GM19328 (cell line): ENCODE results near the gene XYLT2.
"Not testable (repeated sequence)": the region's sequence is repeated elsewhere in the genome, so short reads cannot be mapped to it uniquely, and the experiment has no call there.

Experiments used
- ATAC-seq: cut with Tn5 transposase; IDR thresholded peaks from one replicate; pipeline ENCODE4 v1.9.1; 2021; ENCODE audit warnings: mild to moderate bottlenecking, moderate library complexity; ENCODE audit not compliant: unreplicated experiment

Gene XYLT2

DNA sequence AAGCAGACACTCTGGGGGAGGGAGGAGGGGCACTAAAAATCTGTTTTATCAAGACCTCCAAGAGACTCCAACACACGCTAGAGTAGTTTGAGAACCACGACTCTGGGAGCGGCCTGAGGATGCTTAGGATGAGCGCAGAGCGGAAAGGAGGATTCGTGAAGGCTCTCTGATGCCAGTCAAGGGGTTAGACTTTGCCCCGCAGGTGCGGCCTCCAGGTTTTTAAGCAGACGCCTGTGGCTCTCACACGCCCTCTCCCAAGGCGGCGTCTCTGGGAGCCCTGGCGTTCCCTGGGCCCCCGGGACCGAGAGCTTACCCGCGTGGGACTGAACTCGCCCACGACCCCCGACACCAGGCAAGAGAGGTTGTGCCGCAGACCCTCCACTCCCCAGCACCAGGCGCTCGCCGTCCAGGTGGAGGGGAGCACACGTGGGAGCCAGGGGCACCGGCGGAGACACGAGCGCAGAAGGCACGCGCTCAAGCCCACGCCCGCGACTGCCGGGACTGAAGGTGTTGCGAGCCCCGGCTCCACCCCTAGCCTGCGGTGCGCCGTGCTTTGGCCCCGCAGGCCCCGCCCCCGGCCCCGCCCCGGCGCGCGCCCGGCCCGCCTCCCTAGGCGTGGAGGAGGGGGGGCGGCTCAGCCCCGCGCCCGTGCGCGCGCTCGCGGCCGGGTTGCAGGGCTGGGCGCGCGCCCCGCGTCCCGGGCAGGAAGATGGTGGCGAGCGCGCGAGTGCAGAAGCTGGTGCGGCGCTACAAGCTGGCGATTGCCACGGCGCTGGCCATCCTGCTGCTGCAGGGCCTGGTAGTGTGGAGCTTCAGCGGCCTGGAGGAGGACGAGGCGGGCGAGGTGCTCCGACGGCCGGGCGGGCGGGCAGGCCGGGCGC, at the start of gene XYLT2:
Gene XYLT2 (plus strand): TSS at position 695 of the 881 bp plus-strand sequence. CDS start 15 bp downstream, at position 710.
- peak; percentile 77 for ATAC-seq

DNA sequence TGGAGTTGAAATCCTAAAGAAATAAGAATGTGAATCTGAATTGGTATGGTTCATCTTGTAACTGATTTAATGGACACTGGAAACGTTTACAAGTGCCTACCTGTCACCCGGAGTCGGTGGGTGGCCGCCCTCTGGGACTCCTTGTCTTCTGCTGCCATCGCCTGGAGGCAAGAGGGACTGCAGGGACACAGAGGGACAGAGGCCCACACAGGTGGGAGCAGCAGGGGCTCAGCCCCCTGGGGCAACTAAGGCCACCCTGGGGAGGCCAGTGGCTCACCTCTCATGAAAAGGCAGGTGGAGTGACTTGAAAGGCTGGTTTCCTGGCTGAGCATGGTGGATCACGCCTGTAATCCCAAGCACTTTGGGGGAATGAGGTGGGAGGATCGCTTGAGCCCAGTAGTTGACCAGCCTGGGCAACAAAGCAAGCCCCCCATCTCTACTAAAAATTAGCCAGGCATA, 48.5 kb upstream of the XYLT2 start:
- no peak for ATAC-seq

DNA sequence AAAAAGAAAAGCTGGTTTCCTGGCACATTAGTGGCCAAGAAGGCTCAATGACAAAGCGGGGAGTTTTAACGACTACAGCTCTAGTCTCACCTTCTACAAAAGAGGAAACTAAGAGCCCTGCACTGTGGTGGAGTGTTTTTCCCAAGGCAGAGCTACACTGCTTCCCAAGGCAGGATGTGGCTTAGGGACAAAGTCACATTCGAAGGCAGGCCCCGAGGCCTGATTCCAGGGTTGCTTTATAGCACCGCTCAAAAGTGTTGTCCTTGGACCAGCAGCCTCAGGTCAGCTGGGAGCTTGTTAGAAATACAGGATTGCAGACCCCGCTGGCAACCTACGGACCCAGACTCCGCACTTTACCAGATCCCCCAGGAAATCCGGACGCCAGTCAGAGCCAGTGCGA, 47.9 kb upstream of the XYLT2 start:
- ATAC-seq = no peak

DNA sequence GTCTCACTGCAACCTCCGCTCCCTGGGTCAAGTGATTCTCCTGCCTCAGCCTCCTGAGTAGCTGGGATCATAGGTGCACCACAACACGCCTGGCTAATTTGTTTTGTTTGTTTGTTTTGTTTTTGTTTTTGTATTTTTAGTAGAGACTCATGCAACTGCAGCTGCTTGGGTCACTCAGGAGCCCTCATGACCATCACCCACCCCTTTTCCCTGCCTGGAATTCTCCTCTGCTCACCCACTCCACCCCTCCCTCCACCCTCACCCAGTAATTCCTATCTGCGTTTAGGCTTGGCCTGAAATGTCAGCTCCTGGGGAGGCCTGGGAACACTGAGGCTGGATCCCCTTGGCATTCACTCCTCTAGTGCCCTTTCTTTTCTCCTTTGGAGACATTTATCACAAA, 46.1 kb upstream of the XYLT2 start:
- no peak for ATAC-seq

DNA sequence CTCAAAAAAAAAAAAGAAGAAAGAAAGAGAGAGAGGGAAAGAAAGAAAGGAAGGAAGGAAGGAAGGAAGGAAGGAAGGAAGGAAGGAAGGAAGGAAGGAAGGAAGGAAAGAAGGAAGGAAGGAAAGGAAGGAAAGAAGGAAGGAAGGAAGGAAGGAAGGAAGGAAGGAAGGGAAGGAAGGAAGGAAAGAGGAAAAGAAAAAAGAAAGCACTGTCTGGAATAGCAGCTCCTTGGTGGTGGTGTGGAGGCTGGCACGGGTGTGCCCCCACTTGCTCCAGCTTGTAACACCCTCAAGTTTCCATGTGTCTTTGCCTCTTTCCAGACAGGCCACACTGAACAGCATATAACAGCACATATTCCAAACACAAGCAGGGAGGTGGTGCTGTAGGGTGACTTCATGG, 45.1 kb upstream of the XYLT2 start:
- not testable (repeated sequence) for ATAC-seq

DNA sequence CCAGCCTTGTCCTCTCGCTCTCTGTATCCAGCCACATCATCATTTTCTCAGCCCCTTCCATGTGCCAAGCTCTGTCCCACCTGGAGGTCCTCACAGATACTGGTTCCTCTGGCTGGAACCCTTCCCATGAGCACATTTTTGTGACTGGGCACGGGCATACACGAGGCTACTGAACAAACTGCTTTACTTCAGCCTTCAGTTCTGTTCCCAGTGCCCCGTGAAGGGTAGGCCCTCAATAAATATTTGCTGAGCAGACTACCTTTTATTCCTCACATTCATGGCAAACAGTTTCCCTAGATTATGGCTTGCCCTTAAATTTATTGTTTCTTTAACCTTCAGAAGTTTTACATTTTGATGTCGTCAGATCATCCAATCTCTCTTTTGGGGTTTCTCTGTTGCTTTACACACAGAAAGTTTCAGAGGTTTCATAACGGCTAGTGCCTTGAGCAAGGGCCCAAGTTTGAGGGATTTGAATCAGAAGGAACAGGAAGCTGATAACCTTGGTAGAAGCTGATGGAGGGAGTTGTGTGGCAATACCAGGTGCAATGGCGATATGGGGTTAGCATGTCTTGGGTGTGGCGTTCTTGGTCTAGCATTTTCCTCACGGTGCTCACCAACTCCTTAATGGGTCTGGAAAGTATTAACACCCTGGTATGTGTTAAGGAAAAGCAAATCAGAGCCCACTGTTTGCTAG, 43.9 kb upstream of the XYLT2 start:
- no peak for ATAC-seq

DNA sequence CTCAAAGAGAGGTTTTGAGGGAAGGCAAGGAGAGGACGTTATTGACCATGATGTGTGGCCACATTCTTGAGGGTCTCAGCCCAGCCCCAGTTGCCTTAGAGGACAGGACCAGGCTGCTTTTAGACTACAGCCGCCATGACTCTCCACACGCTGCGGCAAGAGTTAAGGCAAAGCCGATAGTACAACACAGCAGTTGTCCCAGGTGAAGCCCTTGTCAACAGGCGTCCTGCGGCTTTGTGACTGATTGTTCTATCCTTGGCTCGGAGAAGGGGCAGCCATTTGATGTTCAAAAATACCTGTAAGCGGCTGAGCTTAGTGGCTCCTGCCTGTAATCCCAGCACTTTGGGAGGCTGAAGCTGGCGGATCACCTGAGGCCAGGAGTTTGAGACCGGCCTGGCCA, 42.9 kb upstream of the XYLT2 start:
- no peak for ATAC-seq

DNA sequence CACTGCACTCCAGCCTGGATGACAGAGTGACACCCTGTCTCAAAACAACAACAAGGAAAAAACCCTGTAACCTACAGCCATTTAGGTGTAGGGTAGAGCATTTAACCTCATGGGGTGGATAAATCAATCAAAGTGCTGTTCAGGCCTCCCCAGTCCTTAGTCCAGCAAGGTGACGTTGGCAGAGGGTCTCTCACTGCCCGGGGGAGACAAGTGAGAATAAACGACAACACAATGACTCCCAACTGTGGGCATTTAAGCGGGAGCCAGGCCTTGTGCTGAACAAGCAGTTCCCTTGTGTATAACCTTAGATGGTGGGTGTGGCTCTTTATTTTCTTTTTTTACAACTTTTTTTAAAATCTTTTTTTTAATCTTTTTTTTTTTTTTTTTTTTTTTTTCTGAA, 42.3 kb upstream of the XYLT2 start:
- ATAC-seq = no peak

DNA sequence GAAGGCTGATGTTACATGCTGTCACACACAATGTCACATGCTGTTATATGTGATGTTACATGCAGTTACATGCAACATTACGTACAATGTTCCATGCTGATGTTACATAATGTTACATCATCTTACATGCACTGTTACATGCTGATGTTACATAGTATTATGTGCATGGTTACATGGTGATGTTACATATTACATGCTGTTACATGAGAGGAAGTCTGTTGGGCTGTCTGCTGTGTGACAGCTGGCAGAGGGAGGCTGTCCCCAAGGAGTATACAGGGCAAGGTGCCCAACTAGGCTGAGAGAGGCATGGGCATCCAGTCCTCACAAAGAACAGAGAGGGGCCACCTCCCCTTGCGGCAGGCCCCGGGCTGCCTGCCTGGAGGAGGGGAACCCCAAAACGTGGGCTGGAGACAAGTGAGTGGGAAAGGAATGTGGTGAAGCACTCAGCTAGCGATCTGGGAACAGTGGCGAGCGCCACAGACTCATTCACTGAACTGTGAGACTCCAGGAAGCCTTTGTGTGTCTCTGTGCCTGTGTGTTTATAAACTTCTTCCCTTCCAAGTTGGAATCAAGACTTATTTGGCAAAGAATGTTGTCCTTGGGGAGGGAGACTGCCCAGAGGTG, 41.0 kb upstream of the XYLT2 start:
- ATAC-seq = no peak

DNA sequence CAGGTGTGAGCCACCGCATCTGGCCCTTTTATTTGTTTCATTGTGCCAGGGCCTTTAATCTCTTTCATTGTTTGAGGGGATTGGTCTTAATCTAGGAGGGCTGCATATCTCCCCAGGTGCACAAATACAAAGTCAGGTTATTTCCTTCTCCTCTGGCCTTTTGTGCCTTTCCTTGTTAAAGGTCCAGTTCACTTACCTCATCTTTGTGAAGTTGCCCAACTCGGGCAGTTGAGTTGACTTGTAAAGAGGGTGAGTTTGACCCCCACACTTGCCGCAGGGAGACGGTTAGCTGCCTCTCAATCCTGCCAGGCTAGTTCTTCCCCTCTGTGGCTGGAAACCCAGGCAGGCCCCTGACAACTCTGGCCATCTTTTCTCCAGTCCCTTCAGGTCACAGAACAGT, 38.3 kb upstream of the XYLT2 start:
- no peak for ATAC-seq

DNA sequence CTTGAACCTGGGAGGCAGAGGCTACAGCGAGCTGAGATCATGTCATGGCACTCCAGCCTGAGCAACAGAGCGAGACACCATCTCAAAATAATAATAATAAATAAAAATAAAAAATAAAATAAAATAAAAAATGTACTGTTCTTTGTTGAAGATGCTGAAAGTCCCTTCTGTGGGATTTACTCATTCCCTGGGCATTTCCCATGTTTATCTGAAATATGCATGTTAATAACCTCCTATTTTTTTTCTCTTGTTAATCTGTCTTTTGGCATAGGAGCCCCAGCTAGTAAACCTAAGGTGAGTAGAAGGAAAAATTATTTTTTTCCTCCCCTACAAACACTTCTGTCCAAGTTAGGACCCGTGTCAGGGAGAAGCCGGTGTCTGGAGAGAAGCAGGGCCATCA, 37.3 kb upstream of the XYLT2 start:
- no peak for ATAC-seq

DNA sequence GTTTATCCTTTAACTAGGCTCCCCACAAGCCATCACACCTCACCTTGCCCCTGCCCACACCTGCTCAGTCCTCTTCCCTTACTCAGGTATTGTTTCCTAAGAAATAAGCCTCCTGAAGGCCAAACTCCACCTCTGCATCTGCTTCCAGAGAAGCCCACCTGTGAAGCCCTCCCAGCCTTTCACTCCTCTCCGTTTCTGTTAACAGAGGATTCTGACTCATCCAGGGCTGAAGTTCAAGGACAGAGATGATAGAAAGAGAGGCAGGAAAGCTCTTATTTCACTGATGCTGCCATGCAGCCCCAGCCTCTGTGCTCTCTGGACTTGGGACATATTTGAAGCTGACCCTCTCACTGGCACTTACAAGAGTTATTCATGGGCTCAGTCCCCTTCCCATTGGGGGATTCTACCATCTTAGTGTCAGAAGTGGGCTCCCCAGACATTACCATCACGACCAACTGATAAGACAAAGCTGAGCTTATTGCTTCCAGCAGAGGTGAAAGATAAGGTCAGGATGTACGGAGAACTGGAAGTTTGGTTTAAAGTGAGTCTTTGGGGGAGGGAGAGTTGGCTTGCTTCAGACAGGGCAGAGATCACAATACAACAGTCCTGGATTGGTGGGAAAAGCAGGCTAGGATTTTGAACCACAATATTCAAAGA, 35.3 kb upstream of the XYLT2 start:
- no peak for ATAC-seq

DNA sequence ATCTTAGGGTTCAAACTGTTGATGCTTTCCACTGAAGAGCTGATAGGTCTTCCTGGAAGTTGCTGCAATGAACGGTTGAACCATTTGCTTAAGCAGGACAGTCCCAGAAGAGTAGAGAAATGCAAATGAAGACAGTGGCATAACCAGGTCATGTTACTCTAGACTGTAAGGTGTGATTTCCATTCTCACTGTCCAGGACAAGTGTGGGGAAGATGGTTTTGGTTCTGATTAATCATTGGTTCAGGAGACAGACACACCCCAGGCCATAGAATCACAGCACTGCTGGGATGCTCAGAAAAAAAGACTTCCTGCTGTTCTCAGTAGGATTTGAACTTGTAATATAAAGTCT, 34.8 kb upstream of the XYLT2 start:
- ATAC-seq = no peak

DNA sequence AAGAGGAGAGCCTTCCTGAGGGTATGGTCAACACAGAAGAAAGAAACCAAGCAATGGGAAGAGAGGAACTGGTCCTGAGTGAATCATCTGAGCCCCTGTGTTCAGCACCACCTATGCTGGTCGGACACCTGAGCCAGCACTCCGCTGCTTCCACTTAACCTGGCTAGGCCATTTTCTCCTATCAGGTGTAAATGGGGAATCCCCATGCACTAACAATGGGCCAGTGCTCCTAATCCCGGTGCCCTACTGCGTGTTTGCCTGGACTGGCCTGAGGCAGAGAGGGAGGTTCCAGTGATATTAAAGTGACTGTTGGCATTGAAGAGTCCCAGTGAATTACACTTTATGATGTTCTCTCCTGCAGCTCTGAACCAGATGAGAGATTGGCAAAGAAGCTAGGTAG, 34.4 kb upstream of the XYLT2 start:
- no peak for ATAC-seq

DNA sequence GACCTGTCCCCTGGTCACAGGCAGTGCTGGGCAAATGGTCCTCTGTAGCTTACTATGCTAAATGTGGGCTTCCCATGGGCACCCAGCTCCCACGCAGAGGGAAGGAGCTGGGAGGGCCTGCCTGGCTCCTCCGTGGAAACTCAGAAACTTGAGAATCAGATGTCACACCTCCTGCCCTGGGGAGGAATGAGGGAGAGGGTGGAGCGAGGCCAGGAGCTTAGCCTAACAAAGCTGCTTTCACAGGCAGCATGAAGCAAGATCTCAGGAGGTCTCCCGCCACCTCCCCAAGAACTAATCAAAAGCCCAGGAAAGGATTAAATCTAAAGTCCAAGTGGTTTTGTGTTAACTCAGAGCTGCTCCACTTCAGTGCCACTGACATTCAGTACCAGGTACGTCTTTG, 33.6 kb upstream of the XYLT2 start:
- ATAC-seq = no peak

DNA sequence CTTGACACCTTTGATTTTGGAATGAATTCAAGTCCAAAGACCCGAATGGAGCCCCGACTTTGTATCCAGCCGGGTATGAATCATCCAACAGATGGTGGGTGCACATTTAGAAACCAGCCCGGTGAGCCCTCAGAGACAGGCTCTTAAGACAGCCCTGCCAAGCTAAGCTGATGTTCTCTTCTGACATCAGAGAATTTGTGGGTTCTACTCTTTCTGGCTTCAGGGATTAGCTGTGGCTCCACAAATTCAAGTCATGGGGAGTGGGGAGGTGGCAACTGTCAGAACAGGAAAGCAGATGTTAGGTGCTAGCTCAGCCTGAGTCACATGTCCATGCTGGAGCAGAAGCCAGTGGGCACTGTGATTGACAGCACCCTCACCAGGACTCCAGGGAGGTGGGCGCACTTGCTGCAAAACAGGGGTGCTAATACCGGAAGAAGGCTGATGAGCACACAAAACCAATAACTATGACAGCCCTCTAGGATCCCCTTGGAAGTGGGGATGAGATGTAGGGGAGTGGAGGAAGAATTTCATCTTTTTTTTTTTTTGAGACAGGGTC, 31.4 kb upstream of the XYLT2 start:
- no peak for ATAC-seq

DNA sequence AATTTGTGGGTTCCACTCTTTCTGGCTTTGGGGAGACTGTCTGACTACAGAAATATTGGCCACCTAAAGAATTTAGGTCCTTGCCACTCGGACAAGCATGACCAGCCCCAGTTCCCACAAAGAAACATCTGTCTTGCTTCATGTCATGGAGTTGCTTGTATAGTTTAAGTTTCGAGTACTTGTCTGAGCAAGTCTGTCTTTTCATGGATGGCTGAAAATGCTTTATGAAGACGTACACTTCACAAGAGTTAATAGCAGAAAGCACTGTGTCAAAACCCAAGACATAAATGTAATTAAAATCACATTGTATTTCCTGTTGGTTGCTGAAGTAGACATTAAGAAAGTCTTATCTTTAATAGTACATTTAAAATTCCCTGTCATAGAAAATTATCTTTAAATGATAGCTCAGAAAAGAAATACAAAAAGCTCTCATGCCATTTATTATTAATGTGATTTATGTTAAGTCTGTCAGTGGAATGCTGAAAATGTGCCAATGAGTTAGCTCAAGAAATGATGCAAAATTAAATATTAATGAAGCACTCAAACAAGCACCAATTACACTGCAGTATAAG, 29.8 kb upstream of the XYLT2 start:
- no peak for ATAC-seq

DNA sequence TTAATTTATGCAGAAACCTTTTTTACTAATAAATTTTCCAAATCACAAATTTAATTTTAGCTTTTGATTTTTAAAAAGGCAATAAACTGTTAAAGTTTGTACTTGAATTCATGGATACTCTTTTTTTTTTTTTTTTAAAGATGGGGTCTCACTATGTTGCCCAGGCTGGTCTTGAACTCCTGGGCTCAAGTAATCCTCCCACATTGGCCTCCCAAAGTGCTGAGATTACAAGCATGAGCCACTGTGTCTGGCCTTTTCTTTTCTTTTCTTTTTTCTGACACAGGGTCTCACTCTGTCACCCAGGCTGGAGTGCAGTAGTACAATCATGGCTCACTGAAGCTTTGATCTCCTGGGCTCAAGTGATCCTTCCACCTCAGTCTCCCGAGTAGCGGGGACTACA, 29.3 kb upstream of the XYLT2 start:
- not testable (repeated sequence) for ATAC-seq

DNA sequence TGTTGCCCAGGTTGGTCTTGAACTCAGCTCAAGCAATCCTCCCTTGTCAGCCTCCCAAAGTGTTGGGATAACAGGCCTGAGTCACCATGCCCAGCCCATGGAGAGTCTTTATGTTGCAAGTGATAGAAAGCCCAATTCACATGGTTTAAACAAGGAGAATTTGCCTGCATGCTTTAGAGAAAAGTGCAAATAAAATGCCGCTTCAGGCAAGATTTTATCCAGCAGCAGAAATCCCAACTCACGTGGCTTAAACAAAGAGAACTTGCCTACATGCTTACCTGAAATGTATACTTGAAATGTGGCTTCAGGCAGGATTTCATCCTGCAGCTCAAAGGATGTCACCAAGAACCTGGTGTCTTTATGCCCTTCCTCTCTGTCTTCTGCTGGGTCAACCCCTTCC, 28.8 kb upstream of the XYLT2 start:
- no peak for ATAC-seq

DNA sequence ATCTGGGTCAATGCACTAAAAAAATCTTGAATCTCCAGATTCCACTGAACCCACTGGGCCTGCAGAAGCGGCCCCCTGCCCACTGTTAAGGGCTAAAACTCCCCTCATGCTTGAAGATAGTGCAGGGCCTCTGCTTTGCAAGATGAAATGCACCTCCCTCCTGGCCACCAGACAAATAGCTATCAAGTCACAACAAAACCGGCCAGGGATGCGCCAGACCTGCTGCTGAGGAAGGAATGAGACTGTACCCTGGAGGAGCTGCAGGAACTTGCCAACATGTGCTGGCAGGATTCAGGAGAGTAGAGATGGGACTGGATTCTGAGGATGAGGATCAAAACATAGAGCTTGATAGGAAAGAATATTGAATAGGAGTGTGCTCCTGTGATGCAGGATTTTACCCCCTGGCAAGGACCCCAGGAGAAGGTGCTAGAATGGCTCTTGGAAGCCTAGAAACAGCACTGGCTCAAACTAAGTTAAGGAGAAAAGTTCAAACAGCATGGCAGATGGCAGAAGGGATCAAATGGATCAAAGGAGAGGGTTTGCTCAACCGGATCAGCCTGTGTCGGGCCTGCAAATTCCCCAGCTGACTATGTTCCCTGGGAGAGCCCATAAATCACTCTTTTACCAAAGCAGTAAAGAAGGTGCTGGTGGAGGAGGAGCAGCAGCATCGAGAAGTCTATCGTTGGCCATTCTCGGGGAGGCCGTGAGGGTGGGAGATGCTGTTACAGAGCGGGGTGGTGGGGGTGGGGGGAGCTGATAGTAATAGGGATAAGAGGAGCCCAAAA, 27.2 kb upstream of the XYLT2 start:
- no peak for ATAC-seq
